ENCODE measurements around the gene NUAK1. TPM values are rescaled to one million over a fixed set of nuclear protein-coding genes. Genes with fewer than 3 reads are reported as not detected.

Gene NUAK1
- total RNA-seq, 1 experiment from 2014 or later, result 7.4 TPM

DNA sequence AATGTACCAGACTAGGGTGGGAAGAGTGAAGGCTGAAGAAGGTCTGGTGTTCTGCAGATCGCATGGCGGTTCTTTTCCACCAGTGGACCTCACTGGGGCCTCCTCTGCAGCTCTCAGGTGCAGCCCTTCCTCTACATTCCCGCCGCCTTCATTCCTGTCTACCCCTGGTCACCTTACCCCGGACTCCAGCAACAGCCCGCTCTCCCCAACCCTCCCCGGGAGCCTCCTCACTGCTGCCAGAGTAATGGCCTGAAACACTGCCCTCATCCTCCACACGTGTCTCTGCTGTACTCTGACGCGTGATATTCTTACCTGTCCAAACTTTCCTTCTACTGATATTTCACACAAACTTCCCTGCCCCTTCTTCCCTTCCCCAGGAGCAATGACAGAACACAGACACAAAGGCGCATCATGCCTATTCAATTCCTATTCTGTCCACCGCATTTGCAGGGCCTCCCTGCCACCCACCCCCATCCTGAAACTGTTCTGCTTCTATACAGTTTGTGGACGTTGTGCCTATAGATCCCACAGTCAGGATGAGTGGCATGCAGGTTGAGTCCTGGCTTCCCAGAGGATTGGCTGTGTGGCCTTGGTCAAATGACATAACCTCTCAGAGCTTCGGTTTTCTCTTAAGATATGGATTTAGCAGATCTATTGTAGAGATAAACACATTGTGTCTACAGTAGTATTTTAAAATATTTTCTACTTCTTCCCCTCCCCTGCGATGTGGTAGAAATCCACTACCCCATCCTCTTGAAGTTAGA, 1.7 kb upstream of the NUAK1 start:
- RAD21 ChIA-PET (ENCODE audit: low non-redundant PET in 1 of 2, low total read pairs in 2 of 2, uncharacterized antibody in 2 of 2, unreplicated experiment in 2 of 2), result no interaction called here
- BruUV-seq (replicated peaks), result TSS peak; percentile 55
- H3K4me3 ChIP-seq (replicated peaks in 1 of 2; ENCODE audit: low read depth in 1 of 2, low read length in 2 of 2), result peak overlapping the region; percentile 65 to 66
- no peaks in the 10 kb centered on the region for H3K36me3 ChIP-seq (ENCODE audit: control insufficient read depth in 1 of 2, insufficient read depth in 2 of 2, low read length in 2 of 2)
- no peaks in the 10 kb centered on the region for H3K9me3 ChIP-seq (ENCODE audit: control insufficient read depth in 1 of 2, insufficient read depth in 1 of 2, low read depth in 1 of 2, low read length in 2 of 2)
- H3K79me2 ChIP-seq (ENCODE audit: insufficient read depth, low read length), result no peaks in the 10 kb centered on the region
- no peak overlapping the region for H2AFZ ChIP-seq (ENCODE audit: low read depth, low read length, poor library complexity, severe bottlenecking)
- H3K27me3 ChIP-seq (ENCODE audit: insufficient read depth, low read length), result no peaks in the 10 kb centered on the region
- CTCF ChIA-PET, result interaction anchor here (1.7 kb wide), 1 partner anchor 9 kb away, joined by 6 read pairs; no protein-coding TSS in a partner anchor
- intact Hi-C loops (cut with micrococcal nuclease), result no loop called here
- POLR2A ChIA-PET, result no interaction called here
- peak overlapping the region; percentile 93 for H3K27ac ChIP-seq (ENCODE audit: low read depth, low read length)
- no peak for DNase-seq (ENCODE audit: low read depth, low spot score)
- no peaks in the 10 kb centered on the region for H4K20me1 ChIP-seq (ENCODE audit: insufficient read depth)
- H3K9ac ChIP-seq (ENCODE audit: low read length), result peak overlapping the region; percentile 71
- no peaks in the 10 kb centered on the region for H3K9me2 ChIP-seq (ENCODE audit: insufficient read depth)
- TF ChIP-seq YY1 (IDR thresholded peaks at IDR 0.05; ENCODE audit: extremely low read depth, insufficient replicate concordance, low read depth, low read length), result no peak
- no peak for TF ChIP-seq CBX3 (IDR thresholded peaks at IDR 0.05; ENCODE audit: low read depth)
- TF ChIP-seq ELF1 (IDR thresholded peaks at IDR 0.05; ENCODE audit: borderline replicate concordance, low read depth), result no peak
- TF ChIP-seq EGR1 (IDR thresholded peaks at IDR 0.05; ENCODE audit: low read depth), result no peak
- TF ChIP-seq, protein P1, sequence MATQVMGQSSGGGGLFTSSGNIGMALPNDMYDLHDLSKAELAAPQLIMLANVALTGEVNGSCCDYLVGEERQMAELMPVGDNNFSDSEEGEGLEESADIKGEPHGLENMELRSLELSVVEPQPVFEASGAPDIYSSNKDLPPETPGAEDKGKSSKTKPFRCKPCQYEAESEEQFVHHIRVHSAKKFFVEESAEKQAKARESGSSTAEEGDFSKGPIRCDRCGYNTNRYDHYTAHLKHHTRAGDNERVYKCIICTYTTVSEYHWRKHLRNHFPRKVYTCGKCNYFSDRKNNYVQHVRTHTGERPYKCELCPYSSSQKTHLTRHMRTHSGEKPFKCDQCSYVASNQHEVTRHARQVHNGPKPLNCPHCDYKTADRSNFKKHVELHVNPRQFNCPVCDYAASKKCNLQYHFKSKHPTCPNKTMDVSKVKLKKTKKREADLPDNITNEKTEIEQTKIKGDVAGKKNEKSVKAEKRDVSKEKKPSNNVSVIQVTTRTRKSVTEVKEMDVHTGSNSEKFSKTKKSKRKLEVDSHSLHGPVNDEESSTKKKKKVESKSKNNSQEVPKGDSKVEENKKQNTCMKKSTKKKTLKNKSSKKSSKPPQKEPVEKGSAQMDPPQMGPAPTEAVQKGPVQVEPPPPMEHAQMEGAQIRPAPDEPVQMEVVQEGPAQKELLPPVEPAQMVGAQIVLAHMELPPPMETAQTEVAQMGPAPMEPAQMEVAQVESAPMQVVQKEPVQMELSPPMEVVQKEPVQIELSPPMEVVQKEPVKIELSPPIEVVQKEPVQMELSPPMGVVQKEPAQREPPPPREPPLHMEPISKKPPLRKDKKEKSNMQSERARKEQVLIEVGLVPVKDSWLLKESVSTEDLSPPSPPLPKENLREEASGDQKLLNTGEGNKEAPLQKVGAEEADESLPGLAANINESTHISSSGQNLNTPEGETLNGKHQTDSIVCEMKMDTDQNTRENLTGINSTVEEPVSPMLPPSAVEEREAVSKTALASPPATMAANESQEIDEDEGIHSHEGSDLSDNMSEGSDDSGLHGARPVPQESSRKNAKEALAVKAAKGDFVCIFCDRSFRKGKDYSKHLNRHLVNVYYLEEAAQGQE (IDR thresholded peaks at IDR 0.05; ENCODE audit: low read depth), result no peak
- TF ChIP-seq, protein P2, sequence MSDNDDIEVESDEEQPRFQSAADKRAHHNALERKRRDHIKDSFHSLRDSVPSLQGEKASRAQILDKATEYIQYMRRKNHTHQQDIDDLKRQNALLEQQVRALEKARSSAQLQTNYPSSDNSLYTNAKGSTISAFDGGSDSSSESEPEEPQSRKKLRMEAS (IDR thresholded peaks at IDR 0.05), result no peak
- TF ChIP-seq EZH2phosphoT487 (IDR thresholded peaks at IDR 0.05; ENCODE audit: borderline replicate concordance), result no peak
- TF ChIP-seq ZNF274 (IDR thresholded peaks at IDR 0.05; ENCODE audit: low read depth, low read length), result no peak
- no peak for TF ChIP-seq ZFX (IDR thresholded peaks at IDR 0.05)
- H3K4me1 ChIP-seq (ENCODE audit: control insufficient read depth in 1 of 2, insufficient read depth in 2 of 2, low read length in 2 of 2), result peaks cover 16 to 18% of the 10 kb centered on the region in 2 experiments; a peak in 3 of 4 replicates
- no peak for ATAC-seq
- H3K4me2 ChIP-seq (ENCODE audit: low read length), result peak overlapping the region; percentile 90

All from HCT116 (cell line).